KG1 (cell line): ENCODE results near the gene MAPRE2.
"Not testable (repeated sequence)": the region's sequence is repeated elsewhere in the genome, so short reads cannot be mapped to it uniquely, and the experiment has no call there.

Source experiments
- DNase-seq: peaks from one replicate; lab custom pipeline; 2025; lab: John Stamatoyannopoulos, UW

MAPRE2 gene

DNA sequence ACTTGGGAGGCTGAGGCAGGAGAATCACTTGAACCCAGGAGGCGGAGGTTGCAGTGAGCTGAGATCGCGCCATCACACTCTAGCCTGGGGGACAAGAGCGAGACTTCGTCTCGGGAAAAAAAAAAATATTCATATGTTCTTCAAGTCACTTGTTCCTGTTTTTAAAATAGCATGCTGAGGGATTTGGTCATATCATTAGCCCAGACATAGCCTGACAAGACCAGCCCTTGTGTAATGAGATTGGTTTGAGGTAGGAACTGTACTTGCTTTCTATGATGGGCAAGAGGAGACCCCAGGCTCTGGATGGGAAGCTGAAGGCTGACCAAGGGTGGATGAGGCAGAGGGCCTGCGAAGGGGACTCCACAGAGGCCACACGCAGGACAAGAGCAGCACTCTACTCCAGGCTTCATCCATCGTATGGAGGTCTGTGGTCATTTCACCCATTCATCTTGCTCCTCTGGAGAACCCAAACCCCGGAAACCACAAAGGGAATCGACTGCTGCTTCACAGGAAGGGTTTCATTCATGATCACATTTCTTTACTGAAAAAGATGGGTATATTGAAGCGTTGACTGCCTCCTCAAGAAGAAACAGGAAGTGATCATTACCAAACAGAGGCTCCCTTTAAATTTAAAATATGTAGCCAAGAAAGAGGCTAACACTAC is 112.5 kb downstream of the MAPRE2 start:
- peak; percentile 79 for DNase-seq

DNA sequence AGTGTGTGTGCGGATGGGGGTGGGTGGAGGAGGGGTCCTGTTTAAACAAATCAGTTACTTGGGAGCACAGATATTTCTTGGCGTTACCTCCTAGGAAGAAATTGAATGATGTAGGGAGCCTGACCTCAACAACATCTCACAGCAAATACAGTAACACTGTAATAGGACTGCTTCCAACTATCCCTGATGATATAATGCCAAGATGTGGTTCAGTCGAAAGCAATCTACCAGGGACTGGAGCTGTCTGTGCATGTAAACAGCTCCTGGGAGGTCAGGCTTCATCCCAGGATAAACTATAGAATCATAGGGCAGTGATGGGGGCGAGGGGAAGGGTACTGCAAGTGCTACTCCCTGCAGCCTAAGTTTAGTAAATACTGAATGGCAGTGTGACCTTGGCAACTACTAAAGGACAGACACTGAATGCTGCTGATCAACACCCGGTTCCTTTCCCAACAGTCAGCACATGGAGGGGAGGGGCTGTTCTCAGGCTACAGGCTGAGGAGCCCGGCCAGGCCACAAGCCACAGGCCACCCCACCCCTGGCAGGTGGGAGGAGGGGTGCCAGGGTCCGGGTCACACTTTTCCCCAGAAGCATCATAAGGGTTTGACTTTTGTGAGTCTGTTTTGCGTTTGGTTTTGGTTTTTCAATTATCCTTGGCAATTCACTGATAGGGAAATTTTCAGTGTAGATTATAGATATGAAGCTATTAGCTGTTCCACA is 114.3 kb downstream of the MAPRE2 start:
- no peak for DNase-seq

- DNase-seq, result no peak
These were observed 116.0 kb downstream of the MAPRE2 start for GRCh38 chr18:35157181-35157580.

GRCh38 chr18:35158728-35159450 is 117.7 kb downstream of the MAPRE2 start:
- DNase-seq, result peak; percentile 50

- DNase-seq, result no peak
These were observed 118.6 kb downstream of the MAPRE2 start for GRCh38 chr18:35159782-35160181.

- no peak for DNase-seq
These were observed 120.3 kb downstream of the MAPRE2 start for GRCh38 chr18:35161485-35161884.

DNA sequence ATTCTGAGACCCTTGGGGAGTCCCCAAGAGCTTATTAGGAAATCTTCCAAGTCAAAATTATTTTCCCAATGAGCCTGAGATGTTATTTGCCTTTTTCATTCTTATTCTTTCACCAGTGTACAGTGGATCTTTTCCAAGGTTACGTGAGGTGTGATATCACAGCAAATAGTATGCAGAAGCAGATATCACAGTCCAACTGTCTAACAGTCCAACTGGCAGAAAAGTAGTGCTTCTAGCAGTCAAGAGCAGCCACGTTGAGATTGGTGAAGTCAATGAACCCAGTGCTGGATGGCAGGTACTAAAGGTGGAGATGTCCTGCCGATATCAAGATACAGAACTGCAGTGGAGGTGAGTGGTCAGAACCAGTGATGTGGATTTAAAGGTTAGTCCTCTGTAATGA is 120.7 kb downstream of the MAPRE2 start:
- no peak for DNase-seq

DNA sequence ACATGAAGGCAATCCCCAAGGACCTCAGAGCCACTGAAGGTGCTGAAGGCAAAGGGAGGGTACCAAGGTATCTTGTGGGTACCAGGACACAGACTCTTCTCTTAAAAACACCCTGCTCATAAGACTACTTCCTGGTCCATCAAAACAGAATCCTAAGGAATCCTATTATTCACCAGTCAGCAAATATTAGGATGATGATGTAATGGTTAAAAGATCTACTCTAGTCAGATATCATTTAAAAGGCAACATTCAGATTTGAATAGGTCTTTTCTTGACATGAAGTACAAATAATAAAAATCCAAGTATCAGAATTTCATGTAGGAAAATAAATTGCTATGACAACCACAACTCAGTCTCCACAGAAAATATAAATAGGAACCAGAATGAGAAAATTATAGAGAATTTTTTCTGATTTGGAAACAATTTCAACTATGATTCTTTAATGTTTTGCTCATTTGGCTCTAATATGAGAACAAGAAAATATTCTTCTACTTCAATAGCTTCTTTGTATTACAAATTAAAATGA is 121.9 kb downstream of the MAPRE2 start:
- DNase-seq, result no peak

GRCh38 chr18:35163721-35164120 is 122.5 kb downstream of the MAPRE2 start:
- DNase-seq, result no peak

- no peak for DNase-seq
These were observed 122.9 kb downstream of the MAPRE2 start for GRCh38 chr18:35164133-35164532.

DNA sequence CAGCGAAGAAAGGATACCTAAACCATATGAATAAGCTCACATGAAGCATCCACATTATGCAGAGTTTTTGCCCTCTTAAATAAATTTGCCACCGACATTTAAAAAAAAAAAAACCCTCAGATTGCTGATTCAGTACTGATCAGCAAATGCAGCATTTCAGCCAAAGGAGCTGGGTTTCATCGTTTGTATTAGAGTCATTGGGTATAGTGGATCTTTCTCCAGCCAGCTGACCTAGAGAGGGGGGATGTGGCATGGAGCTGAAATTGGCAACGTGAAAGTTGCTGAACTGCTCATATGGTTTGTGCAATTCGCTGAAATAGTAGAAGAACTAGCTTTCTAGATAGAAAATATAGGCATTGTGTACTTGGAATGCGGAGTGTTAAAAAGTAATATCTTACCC is 126.1 kb downstream of the MAPRE2 start:
- DNase-seq, result no peak

GRCh38 chr18:35167857-35168256 is 126.6 kb downstream of the MAPRE2 start:
- no peak for DNase-seq

GRCh38 chr18:35170323-35170722 is 129.1 kb downstream of the MAPRE2 start:
- DNase-seq, result not testable (repeated sequence)

DNA sequence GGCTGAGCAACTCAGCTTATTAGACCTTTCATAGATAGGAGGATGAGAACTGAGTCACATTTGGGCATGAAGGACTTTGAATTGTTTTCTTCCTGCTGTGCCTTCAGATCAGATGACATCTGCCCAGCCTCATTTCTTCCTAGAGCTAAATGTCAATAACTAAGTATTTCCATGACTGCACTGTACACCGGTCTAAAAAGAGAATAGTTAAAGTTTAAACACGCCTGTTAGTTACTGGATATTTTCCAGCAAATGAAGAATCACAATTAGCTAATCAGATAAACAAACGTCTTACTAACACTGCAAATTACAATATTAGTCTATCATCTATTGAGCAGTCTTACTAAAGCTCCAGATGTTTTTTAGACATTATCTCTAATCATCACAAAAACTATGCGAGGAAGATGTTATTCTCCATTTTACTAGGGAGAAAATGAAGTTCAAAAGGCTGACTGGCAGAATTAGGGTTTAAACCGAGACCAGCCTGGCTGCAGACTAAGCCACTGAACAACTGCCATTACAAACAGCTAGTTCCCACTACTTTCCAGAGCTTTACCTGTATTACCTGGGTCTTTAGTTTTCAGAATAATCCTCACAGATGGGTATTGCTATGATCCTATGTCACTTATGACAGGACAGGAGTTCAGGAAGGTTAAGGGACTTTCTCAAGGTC is 130.2 kb downstream of the MAPRE2 start:
- no peak for DNase-seq

DNA sequence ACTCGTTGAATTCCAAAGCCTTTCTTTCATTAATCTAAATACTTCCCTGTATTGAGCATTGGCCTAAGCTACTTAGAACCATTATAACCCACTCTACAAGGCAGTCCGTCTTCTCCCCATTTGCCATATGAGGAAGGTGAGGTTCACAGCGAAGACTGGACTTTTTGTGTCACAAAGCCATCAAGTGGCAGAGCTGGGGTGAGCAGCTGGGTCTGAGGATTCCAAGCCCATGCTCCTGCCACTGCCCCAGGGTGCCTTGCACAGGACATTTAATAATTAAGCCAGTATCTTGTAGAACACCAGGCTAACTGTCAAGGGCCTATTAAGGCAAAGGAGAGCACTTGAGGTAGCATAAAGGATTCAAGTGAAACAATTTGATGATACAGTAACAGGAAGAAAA is 130.8 kb downstream of the MAPRE2 start:
- no peak for DNase-seq

GRCh38 chr18:35172451-35173035 is 131.3 kb downstream of the MAPRE2 start:
- DNase-seq, result no peak

- no peak for DNase-seq
These were observed 133.0 kb downstream of the MAPRE2 start for GRCh38 chr18:35174093-35174731.

DNA sequence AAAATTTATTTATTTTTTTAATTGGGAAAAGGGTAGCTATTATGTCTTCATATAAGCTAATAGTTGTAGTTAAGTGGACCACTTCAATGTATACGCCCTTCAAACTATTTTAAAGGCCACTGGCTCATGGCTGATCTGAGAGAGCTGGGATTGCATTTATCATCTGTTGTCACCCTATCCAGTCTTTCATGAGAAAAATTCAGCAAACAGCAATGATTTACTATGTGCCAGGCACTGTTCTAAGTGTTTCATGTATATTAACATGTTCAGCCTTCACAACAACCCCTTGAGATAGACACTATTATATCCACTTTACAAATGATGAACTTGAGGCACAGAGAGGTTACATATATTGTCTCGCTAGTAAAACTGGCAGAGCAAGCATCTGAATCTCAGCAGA is 133.5 kb downstream of the MAPRE2 start:
- DNase-seq, result no peak

DNA sequence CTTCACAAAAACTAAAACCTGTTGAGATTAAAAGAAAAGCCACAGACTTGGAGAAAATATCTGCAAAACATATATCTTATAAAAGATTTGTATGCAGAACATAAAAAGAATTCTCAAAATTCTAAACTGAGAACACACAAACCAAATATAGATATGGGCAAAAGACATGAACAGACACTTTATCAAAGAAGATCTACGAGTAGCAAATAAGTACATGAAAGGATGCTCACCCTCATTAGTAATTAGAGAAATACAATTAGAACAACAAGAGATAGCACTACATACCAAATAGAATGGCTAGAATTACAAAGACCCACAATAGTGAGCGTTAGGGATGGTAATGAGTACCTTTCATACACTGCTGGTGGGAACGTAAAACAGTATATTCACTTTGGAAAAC is 135.7 kb downstream of the MAPRE2 start:
- no peak for DNase-seq

DNA sequence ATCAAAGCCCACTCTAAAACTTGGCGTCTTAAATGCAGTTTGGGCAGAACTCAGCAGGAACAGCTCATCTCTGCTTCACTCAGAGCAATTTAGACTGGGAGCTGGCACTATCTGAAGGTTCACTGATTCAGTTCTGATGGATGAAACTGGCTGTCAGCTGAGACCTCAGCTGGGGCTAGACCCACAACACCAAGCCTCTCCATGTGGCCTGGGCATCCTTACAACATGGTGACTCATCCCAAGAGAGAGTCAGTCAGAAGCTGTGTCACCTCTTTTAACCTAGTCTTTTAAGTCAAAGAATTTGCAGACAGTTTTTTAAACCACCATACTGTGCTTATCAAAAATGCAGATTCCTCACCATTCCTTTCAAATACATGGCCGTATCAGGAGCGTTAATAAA is 137.0 kb downstream of the MAPRE2 start:
- DNase-seq, result no peak

DNA sequence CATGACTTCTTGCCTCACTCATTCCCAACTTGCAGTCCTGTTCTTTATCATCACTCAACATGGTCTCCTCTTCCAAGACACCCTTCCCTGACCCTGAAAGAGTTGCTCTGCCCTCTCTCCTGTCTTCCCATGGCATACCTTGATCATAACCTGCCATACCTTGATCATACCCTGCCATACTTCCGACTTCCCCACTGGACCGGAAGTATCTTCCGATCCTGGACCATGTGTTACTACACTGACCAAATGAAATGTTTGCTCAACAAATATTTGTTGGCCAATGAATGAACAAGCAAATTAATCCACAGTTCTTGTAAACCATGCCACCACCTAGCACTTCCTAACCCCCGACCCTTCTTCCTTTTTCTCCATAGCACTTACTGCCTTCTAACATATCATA is 138.7 kb downstream of the MAPRE2 start:
- no peak for DNase-seq
